Lung (tissue), 12 donors: Measurements from ENCODE around the gene MARCHF10. TPM values are rescaled to one million over a fixed set of nuclear protein-coding genes. Genes with fewer than 3 reads are reported as not detected.

Experiments used
- ATAC-seq: fragments of 200-7000 bp; cut with Tn5 transposase; one replicate; pipeline ENCODE4 v1.9.1; 2020; ENCODE audit warnings: moderate number of reproducible peaks; ENCODE audit not compliant: insufficient read depth, low FRiP score
- DNase-seq, 3 donors: peaks; one replicate each; pipeline ENCODE4 v3.0.0-alpha.2; 2013 to 2017
- H3K27ac ChIP-seq, 2 donors: one replicate each; pipeline ENCODE4 v1.5.1; 2013; ENCODE audit warnings: mild to moderate bottlenecking in 2 of 2, moderate library complexity in 2 of 2, control low read depth in 1 of 2, inconsistent platforms in 1 of 2, low read depth in 1 of 2, low read length in 1 of 2
- H3K27me3 ChIP-seq, 3 donors: one replicate each; pipeline ENCODE4 v1.5.1; 2013; ENCODE audit warnings: low read length in 2 of 3; ENCODE audit not compliant: control insufficient read depth in 3 of 3, insufficient read depth in 3 of 3
- H3K36me3 ChIP-seq, 4 donors: one replicate each; pipeline ENCODE4 v1.5.1; 2013; ENCODE audit warnings: low read length in 4 of 4, mild to moderate bottlenecking in 1 of 4, moderate library complexity in 1 of 4; ENCODE audit not compliant: control insufficient read depth in 4 of 4, insufficient read depth in 4 of 4
- H3K4me1 ChIP-seq, 5 donors: one replicate each; pipeline ENCODE4 v1.5.1; 2013; ENCODE audit warnings: low read length in 5 of 5, mild to moderate bottlenecking in 2 of 5, moderate library complexity in 1 of 5; ENCODE audit not compliant: control insufficient read depth in 5 of 5, insufficient read depth in 5 of 5
- H3K4me3 ChIP-seq: one replicate; pipeline ENCODE4 v1.5.1; 2013; ENCODE audit warnings: mild to moderate bottlenecking, control low read depth, moderate library complexity
- H3K9ac ChIP-seq, 2 donors: one replicate each; pipeline ENCODE4 v1.5.1; 2013; ENCODE audit warnings: low read length in 2 of 2, control low read depth in 1 of 2; ENCODE audit not compliant: insufficient read depth in 1 of 2
- H3K9me3 ChIP-seq, 4 donors: one replicate each; pipeline ENCODE4 v1.5.1; 2013; ENCODE audit warnings: low read length in 3 of 4, mild to moderate bottlenecking in 1 of 4, moderate library complexity in 1 of 4; ENCODE audit not compliant: control insufficient read depth in 4 of 4, insufficient read depth in 3 of 4
- CTCF ChIP-seq: IDR thresholded peaks from 2 replicates; pipeline ENCODE4 v1.5.1; 2012; ENCODE audit warnings: mild to moderate bottlenecking; ENCODE audit errors: control extremely low read depth, extremely low read depth
- WGBS, 2 donors: extraction: QIAGEN DNeasy Blood & Tissue Kit; methylation state at CpG; one replicate each; pipeline ENCODE4 v1.1.7; 2013; 5-methylcytosine and 5-hydroxymethylcytosine counted together
- polyA plus RNA-seq, 2 donors: library from polyadenylated mRNA; stranded (reverse); fragments of 200-250 nt; gene quantifications; one replicate each; pipeline ENCODE4 v1.2.1, GENCODE V29; 2013
- total RNA-seq, 2 donors: library from RNA; depleted of rRNA in 1 of 2; stranded (reverse); fragments of >200 nt in 1 of 2; gene quantifications; one replicate each; pipeline ENCODE4 v1.2.1, GENCODE V29; 2014 to 2021
- donor health status: control.
- donor health status: control.
- donor health status: Bipolar disorder and iron deficiency.
- donor health status: healthy.
- donor health status: DM: yes; HTN: yes; CAD: no.

MARCHF10 gene
- total and polyA plus RNA-seq, 4 donors: 3.1 to 13.8 (median 7.5) TPM

GRCh38 chr17:62735044-62735651, 73.0 kb downstream of the MARCHF10 start:
- Histone ChIP-seq H3K9me3 (no peaks in the 10 kb centered on the region), H3K27me3 (no peaks in the 10 kb centered on the region), H3K36me3 (no peaks in the 10 kb centered on the region), H3K4me3 (no peak overlapping the region), H3K27ac (no peak overlapping the region), H3K4me1 (no peaks in the 10 kb centered on the region), H3K9ac (no peak overlapping the region)
- TF ChIP-seq CTCF: no peak
- ATAC-seq: no peak
- WGBS, 2 donors: 78 to 91% methylated on average over 7 of the region's 7 CpGs
- DNase-seq: no peak

- 64 to 84% methylated on average over 5 of the region's 5 CpGs for WGBS, 2 donors
- H3K4me1 ChIP-seq: no peaks in the 10 kb centered on the region
- no peak overlapping the region for H3K4me3 ChIP-seq
- ATAC-seq: no peak
- H3K9me3 ChIP-seq: no peaks in the 10 kb centered on the region
- TF ChIP-seq CTCF: no peak
- no peaks in the 10 kb centered on the region for H3K36me3 ChIP-seq
- H3K27ac ChIP-seq: no peak overlapping the region
- H3K9ac ChIP-seq: no peak overlapping the region
- no peak for DNase-seq
- H3K27me3 ChIP-seq: no peaks in the 10 kb centered on the region
Measured at GRCh38 chr17:62732125-62732524, 76.0 kb downstream of the MARCHF10 start.

- no peaks in the 10 kb centered on the region for H3K36me3 ChIP-seq
- H3K9ac ChIP-seq: no peak overlapping the region
- no peak overlapping the region for H3K4me3 ChIP-seq
- H3K4me1 ChIP-seq: no peaks in the 10 kb centered on the region
- no peak for TF ChIP-seq CTCF
- H3K9me3 ChIP-seq: no peaks in the 10 kb centered on the region
- DNase-seq (no peak), ATAC-seq (no peak)
- no peaks in the 10 kb centered on the region for H3K27me3 ChIP-seq
- H3K27ac ChIP-seq: no peak overlapping the region
- WGBS, 2 donors: 51 to 59% methylated on average over 6 of the region's 6 CpGs
Measured at GRCh38 chr17:62727916-62728672, 80.0 kb downstream of the MARCHF10 start.
